Measurements from ENCODE around the gene ZBTB12.

- TF ChIP-seq CTCF (CRISPR knock-in tag; IDR thresholded peaks at IDR 0.05) = peak; percentile 92
- TF ChIP-seq SP1 (IDR thresholded peaks at IDR 0.05) = no peak
- no peak for TF ChIP-seq SP1 (CRISPR knock-in tag; IDR thresholded peaks at IDR 0.05)
- no peak for TF ChIP-seq HINFP (CRISPR knock-in tag; IDR thresholded peaks at IDR 0.05; ENCODE audit: low read depth)
- no peak for TF ChIP-seq BRF2 (CRISPR knock-in tag; IDR thresholded peaks at IDR 0.05)
- TF ChIP-seq SIN3B (IDR thresholded peaks at IDR 0.05; ENCODE audit: low read length) = no peak
Observed at GRCh38 chr6:31888276-31889258, 13.3 kb downstream of the ZBTB12 start.

Measured in HepG2 (cell line).